Liver (tissue), 3 donors: ENCODE data around the gene DDX24.

Experiments used
- FOXA2 ChIP-seq: IDR thresholded peaks from 2 replicates; pipeline ENCODE4 v1.6.1; 2016; ENCODE audit warnings: antibody characterized with exemption
- JUND ChIP-seq, 2 donors: IDR thresholded peaks; 2 replicates each; pipeline ENCODE4 v1.6.1; 2016; ENCODE audit warnings: antibody characterized with exemption in 2 of 2
- RXRA ChIP-seq, 2 donors: IDR thresholded peaks; 2 replicates each; pipeline ENCODE4 v1.6.1; 2017 to 2018; ENCODE audit warnings: antibody characterized with exemption in 2 of 2, mild to moderate bottlenecking in 1 of 2
- SP1 ChIP-seq: IDR thresholded peaks from 2 replicates; pipeline ENCODE4 v1.6.1; 2018; ENCODE audit warnings: antibody characterized with exemption, mild to moderate bottlenecking
- YY1 ChIP-seq: IDR thresholded peaks from 2 replicates; pipeline ENCODE4 v1.6.1; 2016; ENCODE audit warnings: antibody characterized with exemption, mild to moderate bottlenecking
- TF ChIP-seq, protein P1 (sequence below): fragments of 150-350 bp; IDR thresholded peaks from 2 replicates; pipeline ENCODE4 v1.5.1; 2017; ENCODE audit warnings: improper control_type of control experiment, low read depth, low read length; ENCODE audit not compliant: missing input control
- TF ChIP-seq, protein P2 (sequence below): IDR thresholded peaks from 2 replicates; pipeline ENCODE4 v1.6.1; 2016; ENCODE audit warnings: antibody characterized with exemption, mild to moderate bottlenecking
- TF ChIP-seq, protein P3 (sequence below): IDR thresholded peaks from 2 replicates; pipeline ENCODE4 v1.6.1; 2016; ENCODE audit warnings: antibody characterized with exemption
- donor health status: healthy.
- donor health status: healthy.

DNA sequence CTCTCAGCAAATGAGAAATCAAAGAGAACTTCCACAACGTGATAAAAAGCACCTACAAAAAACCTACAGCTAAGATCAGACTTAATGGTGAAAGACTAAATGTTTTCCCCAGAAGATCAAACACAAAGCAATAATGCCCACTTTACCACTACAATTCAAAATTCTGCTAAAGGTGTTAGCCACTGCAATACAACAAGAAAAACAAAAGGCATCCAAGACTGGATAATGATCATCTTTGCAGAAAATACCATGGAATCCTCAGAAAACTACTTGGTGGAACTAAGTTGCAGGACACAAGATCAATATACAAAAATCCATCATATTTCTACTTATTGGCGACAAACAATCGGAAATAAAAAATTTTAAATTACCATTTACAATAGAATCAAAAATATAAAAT is 6.5 kb downstream of the DDX24 start:
- TF ChIP-seq, protein P1, sequence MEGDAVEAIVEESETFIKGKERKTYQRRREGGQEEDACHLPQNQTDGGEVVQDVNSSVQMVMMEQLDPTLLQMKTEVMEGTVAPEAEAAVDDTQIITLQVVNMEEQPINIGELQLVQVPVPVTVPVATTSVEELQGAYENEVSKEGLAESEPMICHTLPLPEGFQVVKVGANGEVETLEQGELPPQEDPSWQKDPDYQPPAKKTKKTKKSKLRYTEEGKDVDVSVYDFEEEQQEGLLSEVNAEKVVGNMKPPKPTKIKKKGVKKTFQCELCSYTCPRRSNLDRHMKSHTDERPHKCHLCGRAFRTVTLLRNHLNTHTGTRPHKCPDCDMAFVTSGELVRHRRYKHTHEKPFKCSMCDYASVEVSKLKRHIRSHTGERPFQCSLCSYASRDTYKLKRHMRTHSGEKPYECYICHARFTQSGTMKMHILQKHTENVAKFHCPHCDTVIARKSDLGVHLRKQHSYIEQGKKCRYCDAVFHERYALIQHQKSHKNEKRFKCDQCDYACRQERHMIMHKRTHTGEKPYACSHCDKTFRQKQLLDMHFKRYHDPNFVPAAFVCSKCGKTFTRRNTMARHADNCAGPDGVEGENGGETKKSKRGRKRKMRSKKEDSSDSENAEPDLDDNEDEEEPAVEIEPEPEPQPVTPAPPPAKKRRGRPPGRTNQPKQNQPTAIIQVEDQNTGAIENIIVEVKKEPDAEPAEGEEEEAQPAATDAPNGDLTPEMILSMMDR: no peak
- no peak for TF ChIP-seq YY1
- TF ChIP-seq JUND (IDR thresholded peaks at IDR 0.05): no peak
- TF ChIP-seq, protein P2, sequence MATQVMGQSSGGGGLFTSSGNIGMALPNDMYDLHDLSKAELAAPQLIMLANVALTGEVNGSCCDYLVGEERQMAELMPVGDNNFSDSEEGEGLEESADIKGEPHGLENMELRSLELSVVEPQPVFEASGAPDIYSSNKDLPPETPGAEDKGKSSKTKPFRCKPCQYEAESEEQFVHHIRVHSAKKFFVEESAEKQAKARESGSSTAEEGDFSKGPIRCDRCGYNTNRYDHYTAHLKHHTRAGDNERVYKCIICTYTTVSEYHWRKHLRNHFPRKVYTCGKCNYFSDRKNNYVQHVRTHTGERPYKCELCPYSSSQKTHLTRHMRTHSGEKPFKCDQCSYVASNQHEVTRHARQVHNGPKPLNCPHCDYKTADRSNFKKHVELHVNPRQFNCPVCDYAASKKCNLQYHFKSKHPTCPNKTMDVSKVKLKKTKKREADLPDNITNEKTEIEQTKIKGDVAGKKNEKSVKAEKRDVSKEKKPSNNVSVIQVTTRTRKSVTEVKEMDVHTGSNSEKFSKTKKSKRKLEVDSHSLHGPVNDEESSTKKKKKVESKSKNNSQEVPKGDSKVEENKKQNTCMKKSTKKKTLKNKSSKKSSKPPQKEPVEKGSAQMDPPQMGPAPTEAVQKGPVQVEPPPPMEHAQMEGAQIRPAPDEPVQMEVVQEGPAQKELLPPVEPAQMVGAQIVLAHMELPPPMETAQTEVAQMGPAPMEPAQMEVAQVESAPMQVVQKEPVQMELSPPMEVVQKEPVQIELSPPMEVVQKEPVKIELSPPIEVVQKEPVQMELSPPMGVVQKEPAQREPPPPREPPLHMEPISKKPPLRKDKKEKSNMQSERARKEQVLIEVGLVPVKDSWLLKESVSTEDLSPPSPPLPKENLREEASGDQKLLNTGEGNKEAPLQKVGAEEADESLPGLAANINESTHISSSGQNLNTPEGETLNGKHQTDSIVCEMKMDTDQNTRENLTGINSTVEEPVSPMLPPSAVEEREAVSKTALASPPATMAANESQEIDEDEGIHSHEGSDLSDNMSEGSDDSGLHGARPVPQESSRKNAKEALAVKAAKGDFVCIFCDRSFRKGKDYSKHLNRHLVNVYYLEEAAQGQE: no peak
- TF ChIP-seq, protein P3, sequence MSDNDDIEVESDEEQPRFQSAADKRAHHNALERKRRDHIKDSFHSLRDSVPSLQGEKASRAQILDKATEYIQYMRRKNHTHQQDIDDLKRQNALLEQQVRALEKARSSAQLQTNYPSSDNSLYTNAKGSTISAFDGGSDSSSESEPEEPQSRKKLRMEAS: no peak
- TF ChIP-seq SP1: no peak
- TF ChIP-seq RXRA (IDR thresholded peaks at IDR 0.05): no peak
- TF ChIP-seq FOXA2: no peak
